A673 (cell line): ENCODE measurements around the gene ZC3H12A.

Source experiments
- CTCF ChIP-seq: fragments of 300-800, 200-600 bp; sonication (generic); conservative IDR thresholded peaks from 2 replicates; pipeline ENCODE4 v1.5.1; 2017; ENCODE audit warnings: low read depth, mild to moderate bottlenecking, antibody characterized with exemption, low read length, moderate library complexity, mixed read lengths
- EZH2 ChIP-seq: fragments of 200-600 bp; sonication (generic); IDR thresholded peaks from 2 replicates; pipeline ENCODE4 v1.6.1; 2017; ENCODE audit warnings: borderline replicate concordance, low read depth, mild to moderate bottlenecking, mixed read lengths, antibody characterized with exemption, low read length; ENCODE audit not compliant: poor library complexity, severe bottlenecking

GRCh38 chr1:37475380-37476086, 1.2 kb downstream of the ZC3H12A start:
- no peak for TF ChIP-seq CTCF
- TF ChIP-seq EZH2, result no peak
